ENCODE measurements around the gene PIK3CB.

Gene PIK3CB

GRCh38 chr3:138834596-138835396, at the start of gene PIK3CB:
TSS of gene PIK3CB (minus strand) at chr3:138834928. CDS start at chr3:138759343, 75,585 bp downstream.
- DNase-seq (ENCODE audit: low spot score) = peak; percentile 79

GRCh38 chr3:138881233-138881632, 46.5 kb upstream of the PIK3CB start:
- no peak for DNase-seq (ENCODE audit: low spot score)

GRCh38 chr3:138879541-138880380, 45.0 kb upstream of the PIK3CB start:
- no peak for DNase-seq (ENCODE audit: low spot score)

- no peak for DNase-seq (ENCODE audit: low spot score)
These were observed 42.5 kb upstream of the PIK3CB start for GRCh38 chr3:138877226-138877625.

GRCh38 chr3:138875754-138876664, 41.3 kb upstream of the PIK3CB start:
- DNase-seq (ENCODE audit: low spot score) = no peak

- DNase-seq (ENCODE audit: low spot score) = no peak
These were observed 40.5 kb upstream of the PIK3CB start for GRCh38 chr3:138875096-138875753.

GRCh38 chr3:138873471-138874278, 38.9 kb upstream of the PIK3CB start:
- no peak for DNase-seq (ENCODE audit: low spot score)

- no peak for DNase-seq (ENCODE audit: low spot score)
These were observed 37.9 kb upstream of the PIK3CB start for GRCh38 chr3:138872632-138873031.

GRCh38 chr3:138867996-138868395, 33.3 kb upstream of the PIK3CB start:
- DNase-seq (ENCODE audit: low spot score) = no peak

GRCh38 chr3:138863776-138864113, 29.0 kb upstream of the PIK3CB start:
- no peak for DNase-seq (ENCODE audit: low spot score)

GRCh38 chr3:138862924-138863775, 28.4 kb upstream of the PIK3CB start:
- peak; percentile 74 for DNase-seq (ENCODE audit: low spot score)

GRCh38 chr3:138862531-138862923, 27.8 kb upstream of the PIK3CB start:
- no peak for DNase-seq (ENCODE audit: low spot score)

- peak; percentile 90 for DNase-seq (ENCODE audit: low spot score)
These were observed 27.1 kb upstream of the PIK3CB start for GRCh38 chr3:138861798-138862197.

GRCh38 chr3:138856799-138857198, 22.1 kb upstream of the PIK3CB start:
- no peak for DNase-seq (ENCODE audit: low spot score)

- no peak for DNase-seq (ENCODE audit: low spot score)
These were observed 20.2 kb upstream of the PIK3CB start for GRCh38 chr3:138854940-138855339.

- DNase-seq (ENCODE audit: low spot score) = no peak
These were observed 19.5 kb upstream of the PIK3CB start for GRCh38 chr3:138854204-138854603.

- DNase-seq (ENCODE audit: low spot score) = no peak
These were observed 15.4 kb upstream of the PIK3CB start for GRCh38 chr3:138850151-138850550.

- no peak for DNase-seq (ENCODE audit: low spot score)
These were observed 14.7 kb upstream of the PIK3CB start for GRCh38 chr3:138849222-138849940.

GRCh38 chr3:138848696-138849095, 14.0 kb upstream of the PIK3CB start:
- no peak for DNase-seq (ENCODE audit: low spot score)

All from COLO829 (cell line).